CD4-positive, alpha-beta T cell (primary cell): Measurements from ENCODE around the gene TPCN2. TPM values are rescaled to one million over a fixed set of nuclear protein-coding genes. Genes with fewer than 3 reads are reported as not detected.
A peak's percentile ranks its signal among the peaks of the same experiment; 100 is the strongest.

ENCODE experiments used
- ATAC-seq: fragments of 200-7000 bp; cut with Tn5 transposase; one replicate; pipeline ENCODE4 v1.10.0; 2022; ENCODE audit warnings: mild to moderate bottlenecking; ENCODE audit not compliant: poor library complexity
- CTCF ChIA-PET: fragments of 350-600 bp; sonication (Branson Sonifier 250); formaldehyde crosslinking; loops from one replicate; lab custom pipeline; 2021; ENCODE audit warnings: antibody characterized with exemption, inconsistent platforms; lab: Charles Lee
- POLR2A ChIA-PET: fragments of 350-600 bp; sonication (Branson Sonifier 250); formaldehyde crosslinking; loops from one replicate; lab custom pipeline; 2021; ENCODE audit warnings: antibody characterized with exemption, inconsistent platforms; lab: Charles Lee
- DNase-seq, 14 experiments: peaks; one replicate each; pipeline ENCODE4 v3.0.0-alpha.2; 2013 to 2020; ENCODE audit warnings: mixed read lengths in 2 of 14
- H3K27ac ChIP-seq, 2 donors: one replicate each; pipeline versions ENCODE4 v1.5.1 to v1.7.0; 2013; ENCODE audit warnings: low read length in 2 of 2, low read depth in 1 of 2, mild to moderate bottlenecking in 1 of 2
- H3K27me3 ChIP-seq, 2 experiments: 1 replicate in 1 of 2; 2 replicates in 1 of 2; pipeline versions ENCODE4 v1.6.1 to v1.7.0; 2013; ENCODE audit warnings: low read length in 2 of 2, control low read depth in 1 of 2, mild to moderate bottlenecking in 1 of 2, moderate library complexity in 1 of 2; ENCODE audit not compliant: insufficient read depth in 2 of 2, control insufficient read depth in 1 of 2
- H3K36me3 ChIP-seq: one replicate; pipeline ENCODE4 v1.6.1; 2013; ENCODE audit warnings: low read length, control low read depth; ENCODE audit not compliant: insufficient read depth
- H3K4me1 ChIP-seq: one replicate; pipeline ENCODE4 v1.6.1; 2013; ENCODE audit warnings: low read length, control low read depth; ENCODE audit not compliant: insufficient read depth
- H3K4me3 ChIP-seq: one replicate; pipeline ENCODE4 v1.5.1; 2013; ENCODE audit warnings: mild to moderate bottlenecking, low read length, moderate library complexity
- H3K9me3 ChIP-seq, 2 experiments: 1 replicate in 1 of 2; 2 replicates in 1 of 2; pipeline versions ENCODE4 v1.6.1 to v1.7.0; 2013; ENCODE audit warnings: low read length in 2 of 2, mild to moderate bottlenecking in 2 of 2, control low read depth in 1 of 2, moderate library complexity in 1 of 2; ENCODE audit not compliant: control insufficient read depth in 1 of 2, insufficient read depth in 1 of 2
- H3K27ac Mint-ChIP-seq: one replicate; pipeline ENCODE4 v1.8.0; 2020; ENCODE audit warnings: mixed read lengths
- H3K27me3 Mint-ChIP-seq: one replicate; pipeline ENCODE4 v1.8.0; 2021; ENCODE audit warnings: mixed read lengths
- H3K36me3 Mint-ChIP-seq: one replicate; pipeline ENCODE4 v1.8.0; 2021; ENCODE audit warnings: low read depth, mixed read lengths
- H3K4me1 Mint-ChIP-seq: one replicate; pipeline ENCODE4 v1.8.0; 2021; ENCODE audit warnings: low read depth, mixed read lengths
- H3K4me3 Mint-ChIP-seq: one replicate; pipeline ENCODE4 v1.8.0; 2020; ENCODE audit warnings: mild to moderate bottlenecking, mixed read lengths
- H3K9me3 Mint-ChIP-seq: one replicate; pipeline ENCODE4 v1.8.0; 2020; ENCODE audit warnings: mixed read lengths
- CTCF ChIP-seq: fragments of 200-600 bp; IDR thresholded peaks from one replicate; pipeline ENCODE4 v1.8.0; 2022; ENCODE audit warnings: antibody characterized with exemption, mild to moderate bottlenecking
- intact Hi-C, 2 experiments: fragments of 100-400 bp; cut with DNase I in 1 of 2; cut with micrococcal nuclease in 1 of 2; formaldehyde crosslinking; loops; one replicate each; pipeline versions ENCODE4 v1.15.1 to v1.9.0; 2023 to 2025; cut with DNase I, micrococcal nuclease
- total RNA-seq, 174 experiments: library from RNA in 2 of 174; stranded (reverse) in 2 of 174; gene quantifications; one replicate each; pipeline ENCODE4 v1.2.3 and lab custom pipeline; 2021 to 2026

The TPCN2 gene
- total RNA-seq, 2 experiments from 2014 or later, result 10.2 to 11.5 TPM

GRCh38 chr11:69048031-69048693, 570 bp upstream of the TPCN2 start:
- Mint-ChIP-seq H3K27ac (peak overlapping the region; percentile 90), H3K9me3 (no peaks in the 10 kb centered on the region), H3K27me3 (peaks cover 5% of the 10 kb centered on the region), H3K4me1 (peaks cover 30% of the 10 kb centered on the region), H3K4me3 (peak overlapping the region; percentile 87), H3K36me3 (no peaks in the 10 kb centered on the region)
- Histone ChIP-seq H3K27ac (peak overlapping the region in 1 of 2 donors; percentile 21), H3K4me1 (peaks cover 39% of the 10 kb centered on the region), H3K9me3 (no peaks in the 10 kb centered on the region), H3K36me3 (no peaks in the 10 kb centered on the region), H3K4me3 (peak overlapping the region; percentile 66), H3K27me3 (no peaks in the 10 kb centered on the region)
- intact Hi-C loops, result loop anchor here in 1 of 2 experiments (5.0 kb wide), 4 partner anchors 146 to 624 kb away; partner anchors contain the start of genes CPT1A, IGHMBP2, MRPL21 and TESMIN
- DNase-seq (peak in 1 of 14 experiments; percentile 21), ATAC-seq (no peak)
- ChIA-PET POLR2A (interaction anchor here (0.8 to 1.3 kb wide), 3 partner anchors 82 to 206 kb away, joined by 3 to 9 read pairs (median 7); partner anchors contain the start of gene CPT1A), CTCF (interaction anchor here (0.7 kb wide), 1 partner anchor 622 kb away, joined by 3 read pairs; no protein-coding TSS in a partner anchor)
- TF ChIP-seq CTCF, result no peak

- TF ChIP-seq CTCF, result no peak
- H3K27ac Mint-ChIP-seq, result peak overlapping the region; percentile 85
- no peaks in the 10 kb centered on the region for H3K36me3 ChIP-seq
- DNase-seq (peak in 5 of 14 experiments; percentile 4 to 54 (median 45)), ATAC-seq (no peak)
- H3K4me3 ChIP-seq, result peak overlapping the region; percentile 66
- H3K27ac ChIP-seq, result peak overlapping the region; percentile 45 to 80
- no peaks in the 10 kb centered on the region for H3K27me3 Mint-ChIP-seq
- ChIA-PET POLR2A (no interaction called here), CTCF (no interaction called here)
- H3K9me3 ChIP-seq, result no peaks in the 10 kb centered on the region
- peak overlapping the region; percentile 86 for H3K4me3 Mint-ChIP-seq
- H3K4me1 ChIP-seq, result peaks cover 39% of the 10 kb centered on the region
- intact Hi-C loops, result loop anchor here in 1 of 2 experiments (5.0 kb wide), 4 partner anchors 147 to 623 kb away; partner anchors contain the start of genes CPT1A, IGHMBP2, MRPL21 and TESMIN
- H3K27me3 ChIP-seq, result no peaks in the 10 kb centered on the region
- H3K4me1 Mint-ChIP-seq, result peaks cover 30% of the 10 kb centered on the region
- peaks cover 3% of the 10 kb centered on the region for H3K36me3 Mint-ChIP-seq
- H3K9me3 Mint-ChIP-seq, result no peaks in the 10 kb centered on the region
Observed at GRCh38 chr11:69049490-69049867, 747 bp downstream of the TPCN2 start.

- ATAC-seq, result no peak
- H3K36me3 Mint-ChIP-seq, result peaks cover 7% of the 10 kb centered on the region
- intact Hi-C loops, result loop anchor here in 1 of 2 experiments (10.0 kb wide), 1 partner anchor 1154 kb away; the partner anchor contains the start of gene FADD
- no peak for DNase-seq
- H3K36me3 ChIP-seq, result peaks cover 3% of the 10 kb centered on the region
- H3K27me3 ChIP-seq, result no peaks in the 10 kb centered on the region
- no peak overlapping the region for H3K4me3 ChIP-seq
- H3K4me1 ChIP-seq, result peaks cover 41% of the 10 kb centered on the region
- TF ChIP-seq CTCF, result no peak
- no peaks in the 10 kb centered on the region for H3K27me3 Mint-ChIP-seq
- H3K27ac ChIP-seq, result no peak overlapping the region
- ChIA-PET POLR2A (no interaction called here), CTCF (no interaction called here)
- peaks cover 30% of the 10 kb centered on the region for H3K4me1 Mint-ChIP-seq
- H3K9me3 Mint-ChIP-seq, result no peaks in the 10 kb centered on the region
- peak overlapping the region; percentile 85 for H3K27ac Mint-ChIP-seq
- H3K4me3 Mint-ChIP-seq, result peak overlapping the region; percentile 86
- no peaks in the 10 kb centered on the region for H3K9me3 ChIP-seq
Observed at GRCh38 chr11:69050592-69051380, 2.1 kb downstream of the TPCN2 start.
